ENCODE data around the gene KRT39. TPM values are rescaled to one million over a fixed set of nuclear protein-coding genes. Genes with fewer than 3 reads are reported as not detected.

Gene KRT39
- total RNA-seq (not detected), polyA plus RNA-seq (not detected), total RNA-seq (not detected)

DNA sequence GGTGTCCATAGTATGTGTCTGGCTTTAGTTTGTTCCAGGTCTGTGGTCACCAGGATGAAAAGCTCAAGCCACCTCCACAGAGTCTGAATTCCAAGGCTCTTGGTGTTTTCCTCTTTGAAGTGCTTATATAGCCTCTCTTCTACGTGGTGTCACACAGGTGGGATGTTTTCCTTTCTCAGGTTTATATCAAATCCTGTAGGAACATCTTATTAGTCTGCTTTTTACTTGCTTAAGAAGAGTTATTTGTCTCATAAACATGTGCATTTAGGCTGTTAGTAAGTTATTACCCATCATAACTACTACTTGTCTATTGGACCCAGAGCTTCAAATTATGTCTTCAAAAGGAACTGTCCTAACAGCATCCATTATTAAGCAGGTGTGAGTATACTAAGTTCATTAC is at the start of gene KRT39:
Gene KRT39, minus strand, starts transcription at position 101 of the 400 bp plus-strand sequence. Its CDS starts 92 bp downstream, at position 9.
- POLR2A ChIA-PET, result no interaction called here
- H3K27me3 ChIP-seq (ENCODE audit: control insufficient read depth in 2 of 2, insufficient read depth in 2 of 2, low read length in 2 of 2), result no peaks in the 10 kb centered on the region

DNA sequence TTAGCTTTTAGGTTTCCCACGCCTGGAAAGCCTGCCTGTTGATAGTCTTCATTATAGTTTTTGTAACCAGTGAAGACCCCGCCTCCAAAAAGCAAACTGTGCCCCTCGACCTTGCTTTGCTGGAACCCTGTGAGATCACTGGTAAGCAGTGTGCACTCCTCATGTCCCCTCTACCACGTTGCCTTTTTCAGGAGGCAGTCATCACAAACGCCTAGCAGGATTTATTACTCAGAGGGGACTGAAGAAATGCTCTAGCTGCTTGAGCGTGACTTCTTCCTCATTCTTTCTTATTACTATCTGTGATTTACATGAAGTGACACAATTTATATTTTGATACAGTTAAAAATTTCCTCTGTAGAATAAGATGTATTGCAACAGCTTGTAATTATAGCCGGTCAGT is 48.7 kb upstream of the KRT39 start:
- H3K4me1 ChIP-seq (ENCODE audit: control insufficient read depth in 2 of 2, insufficient read depth in 2 of 2, low read length in 2 of 2), result no peaks in the 10 kb centered on the region
- H3K36me3 ChIP-seq (ENCODE audit: control insufficient read depth in 2 of 3, insufficient read depth in 3 of 3, low read length in 3 of 3), result no peaks in the 10 kb centered on the region
- CTCF ChIA-PET, result no interaction called here
- no peak overlapping the region for H3K27ac ChIP-seq (ENCODE audit: low read depth, low read length)
- H3K27me3 Mint-ChIP-seq, result peaks cover 0 to 6% (median 3%) of the 10 kb centered on the region in 5 donors
- POLR2A ChIA-PET, result no interaction called here
- H3K27me3 ChIP-seq (ENCODE audit: control insufficient read depth in 2 of 2, insufficient read depth in 2 of 2, low read length in 2 of 2), result no peaks in the 10 kb centered on the region
- H3K4me3 Mint-ChIP-seq, result no peak overlapping the region
- H3K9me3 ChIP-seq (ENCODE audit: control insufficient read depth in 2 of 3, low read length in 3 of 3), result no peaks in the 10 kb centered on the region
- no peaks in the 10 kb centered on the region for H3K9me3 Mint-ChIP-seq
- DNase-seq (no peak), ATAC-seq (no peak)
- intact Hi-C loops (cut with micrococcal nuclease), result no loop called here
- no peaks in the 10 kb centered on the region for H3K4me1 Mint-ChIP-seq
- H3K4me3 ChIP-seq (ENCODE audit: low read length), result no peak overlapping the region
- H3K27ac Mint-ChIP-seq, result no peak overlapping the region
- no peaks in the 10 kb centered on the region for H3K36me3 Mint-ChIP-seq

More for the DNA sequence above, at the start of gene KRT39:
- no peak within 1 kb of the TSS for H3K27ac ChIP-seq (ENCODE audit: low read depth, low read length)
- H3K9me3 ChIP-seq (ENCODE audit: control insufficient read depth in 2 of 3, low read length in 3 of 3), result no peaks in the 10 kb centered on the region
- Mint-ChIP-seq H3K27me3 (peaks cover 0 to 30% (median 22%) of the 10 kb centered on the region in 5 donors), H3K27ac (no peak within 1 kb of the TSS), H3K36me3 (peaks cover 0 to 3% (median 0%) of the 10 kb centered on the region in 5 donors), H3K4me1 (peaks cover 0 to 5% (median 0%) of the 10 kb centered on the region in 7 donors), H3K9me3 (peaks cover 0 to 3% (median 0%) of the 10 kb centered on the region in 11 donors), H3K4me3 (no peak within 1 kb of the TSS)
- no peaks in the 10 kb centered on the region for H3K36me3 ChIP-seq (ENCODE audit: control insufficient read depth in 2 of 3, insufficient read depth in 3 of 3, low read length in 3 of 3)
- no peaks in the 10 kb centered on the region for H3K4me1 ChIP-seq (ENCODE audit: control insufficient read depth in 2 of 2, insufficient read depth in 2 of 2, low read length in 2 of 2)
- ATAC-seq (no peak), DNase-seq (no peak)
- no peak within 1 kb of the TSS for H3K4me3 ChIP-seq (ENCODE audit: low read length)
- intact Hi-C loops (cut with micrococcal nuclease), result no loop called here
- CTCF ChIA-PET, result no interaction called here

- no peak for ATAC-seq
- Histone ChIP-seq H3K4me1 (ENCODE audit: control insufficient read depth in 2 of 2, insufficient read depth in 2 of 2, low read length in 2 of 2) (no peaks in the 10 kb centered on the region), H3K4me3 (ENCODE audit: low read length) (no peak overlapping the region), H3K36me3 (ENCODE audit: control insufficient read depth in 2 of 3, insufficient read depth in 3 of 3, low read length in 3 of 3) (no peaks in the 10 kb centered on the region), H3K9me3 (ENCODE audit: control insufficient read depth in 2 of 3, low read length in 3 of 3) (no peaks in the 10 kb centered on the region), H3K27ac (ENCODE audit: low read depth, low read length) (no peak overlapping the region), H3K27me3 (ENCODE audit: control insufficient read depth in 2 of 2, insufficient read depth in 2 of 2, low read length in 2 of 2) (no peaks in the 10 kb centered on the region)
- H3K27ac Mint-ChIP-seq, result no peak overlapping the region
- peaks cover 0 to 6% (median 3%) of the 10 kb centered on the region in 5 donors for H3K27me3 Mint-ChIP-seq
- DNase-seq, result no peak
- intact Hi-C loops (cut with micrococcal nuclease), result no loop called here
- POLR2A ChIA-PET, result no interaction called here
- no peaks in the 10 kb centered on the region for H3K9me3 Mint-ChIP-seq
- H3K4me1 Mint-ChIP-seq, result no peaks in the 10 kb centered on the region
- H3K4me3 Mint-ChIP-seq, result no peak overlapping the region
- CTCF ChIA-PET, result interaction anchor here (0.7 kb wide), 2 partner anchors 13 to 103 kb away, joined by 3 read pairs; no protein-coding TSS in a partner anchor
- H3K36me3 Mint-ChIP-seq, result no peaks in the 10 kb centered on the region
These were observed 46.9 kb upstream of the KRT39 start for GRCh38 chr17:41013606-41014005.

DNA sequence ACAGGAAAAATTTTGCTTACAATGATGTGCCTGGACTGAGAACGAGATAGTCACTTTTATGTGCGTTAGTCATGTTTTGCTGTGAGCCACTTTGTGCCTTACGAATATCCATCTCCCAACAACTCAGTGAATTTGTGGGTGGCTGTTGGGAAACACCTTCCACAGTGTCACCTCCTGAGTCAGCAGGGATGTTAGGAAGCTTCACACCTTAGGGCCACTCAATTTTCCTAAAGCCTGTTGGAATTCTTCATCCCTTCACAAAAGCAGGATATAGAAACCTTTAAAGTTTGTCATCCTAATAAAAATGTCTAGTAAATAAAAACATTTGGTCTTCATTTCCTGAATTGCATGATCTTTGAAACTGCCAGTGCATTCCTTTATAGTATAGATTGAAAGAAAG is 46.4 kb upstream of the KRT39 start:
- Mint-ChIP-seq H3K36me3 (no peaks in the 10 kb centered on the region), H3K27ac (no peak overlapping the region), H3K4me3 (no peak overlapping the region), H3K9me3 (no peaks in the 10 kb centered on the region), H3K27me3 (peaks cover 0 to 6% (median 3%) of the 10 kb centered on the region in 5 donors), H3K4me1 (no peaks in the 10 kb centered on the region)
- no peaks in the 10 kb centered on the region for H3K4me1 ChIP-seq (ENCODE audit: control insufficient read depth in 2 of 2, insufficient read depth in 2 of 2, low read length in 2 of 2)
- DNase-seq (no peak), ATAC-seq (no peak)
- ChIA-PET CTCF (interaction anchor here (0.7 kb wide), 1 partner anchor 102 kb away, joined by 3 read pairs; no protein-coding TSS in a partner anchor), POLR2A (no interaction called here)
- no peaks in the 10 kb centered on the region for H3K36me3 ChIP-seq (ENCODE audit: control insufficient read depth in 2 of 3, insufficient read depth in 3 of 3, low read length in 3 of 3)
- intact Hi-C loops (cut with micrococcal nuclease), result no loop called here
- H3K27me3 ChIP-seq (ENCODE audit: control insufficient read depth in 2 of 2, insufficient read depth in 2 of 2, low read length in 2 of 2), result no peaks in the 10 kb centered on the region
- no peak overlapping the region for H3K27ac ChIP-seq (ENCODE audit: low read depth, low read length)
- H3K4me3 ChIP-seq (ENCODE audit: low read length), result no peak overlapping the region
- no peaks in the 10 kb centered on the region for H3K9me3 ChIP-seq (ENCODE audit: control insufficient read depth in 2 of 3, low read length in 3 of 3)

DNA sequence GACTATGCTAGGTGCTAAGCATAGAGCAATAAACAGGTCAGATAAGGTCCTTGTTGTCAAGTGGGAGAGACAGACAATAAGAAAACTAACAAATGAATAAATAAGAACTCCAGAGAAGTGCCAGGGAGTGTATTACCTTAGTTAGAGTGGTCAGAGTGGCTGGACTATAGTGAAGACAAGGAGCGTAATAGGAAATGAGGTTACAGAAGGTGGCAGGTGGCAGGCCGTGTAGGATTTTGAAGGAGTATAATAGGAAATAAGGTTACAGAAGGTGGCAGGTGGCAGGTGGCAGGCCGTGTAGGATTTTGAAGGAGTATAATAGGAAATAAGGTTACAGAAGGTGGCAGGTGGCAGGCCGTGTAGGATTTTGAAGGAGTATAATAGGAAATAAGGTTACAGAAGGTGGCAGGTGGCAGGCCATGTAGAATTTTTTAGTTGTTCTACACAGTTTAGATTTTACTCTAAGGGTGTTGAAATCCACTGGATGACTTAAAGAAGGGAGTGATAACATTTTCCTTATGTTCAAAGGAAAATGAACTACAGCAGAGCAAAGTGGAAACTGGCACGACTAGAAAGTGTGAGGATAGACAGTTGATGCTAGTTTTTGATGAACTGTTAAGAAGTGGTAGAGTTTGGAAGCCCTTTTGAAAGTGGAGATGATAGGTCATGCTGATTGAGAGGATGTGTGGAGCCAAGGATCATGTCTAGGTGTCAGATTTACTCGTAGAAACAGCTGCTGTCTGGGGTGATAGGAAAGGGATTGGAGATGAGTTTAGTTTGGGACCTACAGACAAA is 45.8 kb upstream of the KRT39 start:
- H3K4me3 Mint-ChIP-seq, result no peak overlapping the region
- intact Hi-C loops (cut with micrococcal nuclease), result no loop called here
- POLR2A ChIA-PET, result no interaction called here
- Histone ChIP-seq H3K4me1 (ENCODE audit: control insufficient read depth in 2 of 2, insufficient read depth in 2 of 2, low read length in 2 of 2) (no peaks in the 10 kb centered on the region), H3K36me3 (ENCODE audit: control insufficient read depth in 2 of 3, insufficient read depth in 3 of 3, low read length in 3 of 3) (no peaks in the 10 kb centered on the region), H3K27ac (ENCODE audit: low read depth, low read length) (no peak overlapping the region), H3K4me3 (ENCODE audit: low read length) (no peak overlapping the region), H3K9me3 (ENCODE audit: control insufficient read depth in 2 of 3, low read length in 3 of 3) (no peaks in the 10 kb centered on the region), H3K27me3 (ENCODE audit: control insufficient read depth in 2 of 2, insufficient read depth in 2 of 2, low read length in 2 of 2) (no peaks in the 10 kb centered on the region)
- H3K4me1 Mint-ChIP-seq, result no peaks in the 10 kb centered on the region
- DNase-seq (no peak), ATAC-seq (no peak)
- CTCF ChIA-PET, result no interaction called here
- peaks cover 0 to 6% (median 3%) of the 10 kb centered on the region in 5 donors for H3K27me3 Mint-ChIP-seq
- H3K9me3 Mint-ChIP-seq, result no peaks in the 10 kb centered on the region
- no peak overlapping the region for H3K27ac Mint-ChIP-seq
- H3K36me3 Mint-ChIP-seq, result no peaks in the 10 kb centered on the region

GRCh38 chr17:41010441-41010840 is 43.7 kb upstream of the KRT39 start:
- Mint-ChIP-seq H3K27me3 (peaks cover 0 to 5% (median 4%) of the 10 kb centered on the region in 5 donors), H3K27ac (no peak overlapping the region), H3K36me3 (no peaks in the 10 kb centered on the region), H3K4me1 (no peaks in the 10 kb centered on the region), H3K4me3 (no peak overlapping the region), H3K9me3 (no peaks in the 10 kb centered on the region)
- intact Hi-C loops (cut with micrococcal nuclease), result no loop called here
- ATAC-seq, result no peak
- no peak for DNase-seq
- CTCF ChIA-PET, result no interaction called here
- H3K36me3 ChIP-seq (ENCODE audit: control insufficient read depth in 2 of 3, insufficient read depth in 3 of 3, low read length in 3 of 3), result no peaks in the 10 kb centered on the region
- H3K4me1 ChIP-seq (ENCODE audit: control insufficient read depth in 2 of 2, insufficient read depth in 2 of 2, low read length in 2 of 2), result no peaks in the 10 kb centered on the region
- no peak overlapping the region for H3K27ac ChIP-seq (ENCODE audit: low read depth, low read length)
- no peak overlapping the region for H3K4me3 ChIP-seq (ENCODE audit: low read length)
- POLR2A ChIA-PET, result interaction anchor here (0.6 kb wide), 1 partner anchor 37 kb away, joined by 3 read pairs; no protein-coding TSS in a partner anchor
- H3K9me3 ChIP-seq (ENCODE audit: control insufficient read depth in 2 of 3, low read length in 3 of 3), result no peaks in the 10 kb centered on the region
- H3K27me3 ChIP-seq (ENCODE audit: control insufficient read depth in 2 of 2, insufficient read depth in 2 of 2, low read length in 2 of 2), result no peaks in the 10 kb centered on the region

- Mint-ChIP-seq H3K4me3 (no peak overlapping the region), H3K27ac (no peak overlapping the region), H3K27me3 (peaks cover 0 to 5% (median 0%) of the 10 kb centered on the region in 5 donors), H3K4me1 (no peaks in the 10 kb centered on the region), H3K36me3 (no peaks in the 10 kb centered on the region), H3K9me3 (no peaks in the 10 kb centered on the region)
- Histone ChIP-seq H3K4me3 (ENCODE audit: low read length) (no peak overlapping the region), H3K27ac (ENCODE audit: low read depth, low read length) (no peak overlapping the region), H3K27me3 (ENCODE audit: control insufficient read depth in 2 of 2, insufficient read depth in 2 of 2, low read length in 2 of 2) (no peaks in the 10 kb centered on the region), H3K9me3 (ENCODE audit: control insufficient read depth in 2 of 3, low read length in 3 of 3) (no peaks in the 10 kb centered on the region), H3K36me3 (ENCODE audit: control insufficient read depth in 2 of 3, insufficient read depth in 3 of 3, low read length in 3 of 3) (no peaks in the 10 kb centered on the region), H3K4me1 (ENCODE audit: control insufficient read depth in 2 of 2, insufficient read depth in 2 of 2, low read length in 2 of 2) (no peaks in the 10 kb centered on the region)
- ATAC-seq (no peak), DNase-seq (no peak)
- intact Hi-C loops (cut with micrococcal nuclease), result no loop called here
- ChIA-PET CTCF (no interaction called here), POLR2A (no interaction called here)
These were observed 43.2 kb upstream of the KRT39 start for GRCh38 chr17:41009936-41010335.
